Esophagus (tissue), 2 donors: Measurements from ENCODE around the gene LRRN4CL. TPM values are rescaled to one million over a fixed set of nuclear protein-coding genes. Genes with fewer than 3 reads are reported as not detected.

Experiments used
- H3K27ac ChIP-seq, 2 donors: one replicate each; pipeline ENCODE4 v1.5.1; 2013; ENCODE audit warnings: low read depth in 2 of 2, mild to moderate bottlenecking in 2 of 2, inconsistent platforms in 1 of 2, low read length in 1 of 2, moderate library complexity in 1 of 2
- H3K27me3 ChIP-seq, 2 donors: one replicate each; pipeline ENCODE4 v1.6.1; 2013; ENCODE audit warnings: low read length in 2 of 2, control low read depth in 1 of 2, mild to moderate bottlenecking in 1 of 2; ENCODE audit not compliant: insufficient read depth in 2 of 2, control insufficient read depth in 1 of 2
- H3K36me3 ChIP-seq, 2 donors: one replicate each; pipeline ENCODE4 v1.6.1; 2013; ENCODE audit warnings: low read length in 1 of 2; ENCODE audit not compliant: control insufficient read depth in 2 of 2, insufficient read depth in 2 of 2
- H3K4me1 ChIP-seq, 2 donors: one replicate each; pipeline ENCODE4 v1.6.1; 2013; ENCODE audit warnings: low read length in 1 of 2; ENCODE audit not compliant: control insufficient read depth in 2 of 2, insufficient read depth in 2 of 2
- H3K4me3 ChIP-seq, 2 donors: one replicate each; pipeline ENCODE4 v1.5.1; 2013; ENCODE audit warnings: low read length in 2 of 2, mild to moderate bottlenecking in 2 of 2, low read depth in 1 of 2, moderate library complexity in 1 of 2
- H3K9me3 ChIP-seq, 2 donors: one replicate each; pipeline ENCODE4 v1.6.1; 2013; ENCODE audit warnings: mild to moderate bottlenecking in 2 of 2, low read depth in 1 of 2, low read length in 1 of 2, moderate library complexity in 1 of 2; ENCODE audit not compliant: control insufficient read depth in 2 of 2, insufficient read depth in 1 of 2
- WGBS, 2 donors: extraction: QIAGEN DNeasy Blood & Tissue Kit; methylation state at CpG; one replicate each; pipeline ENCODE4 v1.1.7; 2013; 5-methylcytosine and 5-hydroxymethylcytosine counted together
- polyA plus RNA-seq, 2 donors: library from polyadenylated mRNA; stranded (reverse); fragments of 200-250 nt; gene quantifications; one replicate each; pipeline ENCODE4 v1.2.3, GENCODE V29; 2013
- donor health status: healthy with polysubstance abuse.
- donor health status: Bipolar disorder and iron deficiency.

The LRRN4CL gene
- polyA plus RNA-seq, 2 donors: 1.4 to 2.4 TPM

GRCh38 chr11:62725646-62726045, 36.3 kb upstream of the LRRN4CL start:
- Histone ChIP-seq H3K27me3 (no peaks in the 10 kb centered on the region), H3K27ac (peak overlapping the region in 1 of 2 donors; percentile 51), H3K4me3 (peak overlapping the region; percentile 88 to 96), H3K4me1 (no peaks in the 10 kb centered on the region), H3K9me3 (no peaks in the 10 kb centered on the region), H3K36me3 (peaks cover 14 to 16% of the 10 kb centered on the region in 2 donors)
- WGBS, 2 donors: 1% methylated on average over 7 of the region's 7 CpGs

GRCh38 chr11:62724171-62724570, 34.8 kb upstream of the LRRN4CL start:
- Histone ChIP-seq H3K4me1 (no peaks in the 10 kb centered on the region), H3K36me3 (peaks cover 17 to 28% of the 10 kb centered on the region in 2 donors), H3K4me3 (peak overlapping the region in 1 of 2 donors; percentile 88), H3K27ac (no peak overlapping the region), H3K9me3 (no peaks in the 10 kb centered on the region), H3K27me3 (no peaks in the 10 kb centered on the region)
- 27 to 28% methylated on average over 8 of the region's 8 CpGs for WGBS, 2 donors

DNA sequence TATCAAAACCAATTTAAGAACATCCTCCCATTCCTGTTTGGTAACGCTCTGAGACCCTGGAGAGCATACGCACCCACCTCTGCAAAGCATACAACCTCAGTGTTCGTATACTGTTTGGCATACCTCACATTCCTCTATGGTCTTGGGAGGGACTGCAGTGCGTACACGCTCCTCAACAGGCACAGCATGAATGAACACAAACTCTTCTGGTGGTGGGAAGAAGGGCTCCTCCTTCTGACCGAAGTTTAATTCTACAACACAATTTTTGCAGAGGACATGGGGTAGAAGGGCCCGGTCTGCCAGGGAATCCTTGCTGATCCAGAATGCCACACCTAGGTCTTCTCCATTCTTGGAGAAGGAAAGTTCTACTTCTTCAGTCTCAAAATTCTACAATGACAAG, 32.7 kb upstream of the LRRN4CL start:
- 63 to 70% methylated on average over 7 of the region's 7 CpGs for WGBS, 2 donors
- Histone ChIP-seq H3K27me3 (no peaks in the 10 kb centered on the region), H3K27ac (no peak overlapping the region), H3K4me1 (no peaks in the 10 kb centered on the region), H3K4me3 (no peak overlapping the region), H3K36me3 (peaks cover 20 to 35% of the 10 kb centered on the region in 2 donors), H3K9me3 (no peaks in the 10 kb centered on the region)

DNA sequence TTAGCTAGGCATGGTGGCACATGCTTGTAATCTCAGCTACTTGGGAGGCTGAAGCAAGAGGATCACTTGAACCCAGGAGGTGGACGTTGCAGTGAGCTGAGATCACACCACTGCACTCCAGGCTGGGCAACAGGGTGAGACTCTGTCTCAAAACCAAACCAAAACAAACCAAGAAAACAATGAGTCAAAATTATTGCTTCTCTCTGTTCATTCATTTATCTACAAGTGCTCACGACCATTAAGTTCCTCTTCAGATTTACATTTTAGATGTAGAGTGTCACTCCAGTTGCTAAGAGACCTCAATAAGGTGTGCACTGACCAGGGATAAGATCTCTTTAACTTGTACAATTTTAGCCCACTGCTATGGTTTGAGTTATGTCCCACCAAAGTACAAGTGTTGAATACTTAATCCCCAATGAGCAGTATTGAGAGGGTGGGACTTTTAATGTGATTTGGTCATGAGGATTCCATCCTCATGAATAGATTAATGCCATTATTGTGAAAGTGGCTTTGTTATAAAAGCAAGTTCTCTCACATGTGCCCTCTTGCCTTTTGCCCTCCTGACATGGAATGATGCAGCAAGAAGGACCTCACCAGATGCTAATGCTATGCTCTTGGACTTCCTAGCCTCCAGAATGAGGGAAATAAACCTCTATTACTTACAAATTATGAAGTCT, 30.1 kb upstream of the LRRN4CL start:
- Histone ChIP-seq H3K27ac (no peak overlapping the region), H3K36me3 (peaks cover 23 to 51% of the 10 kb centered on the region in 2 donors), H3K4me3 (no peak overlapping the region), H3K4me1 (peaks cover 0 to 2% of the 10 kb centered on the region in 2 donors), H3K9me3 (no peaks in the 10 kb centered on the region), H3K27me3 (no peaks in the 10 kb centered on the region)
- 74 to 77% methylated on average over 2 of the region's 2 CpGs for WGBS, 2 donors

GRCh38 chr11:62716816-62717215, 27.5 kb upstream of the LRRN4CL start:
- Histone ChIP-seq H3K4me1 (peaks cover 0 to 2% of the 10 kb centered on the region in 2 donors), H3K4me3 (no peak overlapping the region), H3K36me3 (peaks cover 17 to 45% of the 10 kb centered on the region in 2 donors), H3K27ac (peak overlapping the region; percentile 12 to 47), H3K27me3 (no peaks in the 10 kb centered on the region), H3K9me3 (no peaks in the 10 kb centered on the region)
- 60 to 79% methylated on average over 11 of the region's 11 CpGs for WGBS, 2 donors

GRCh38 chr11:62716206-62716605, 26.9 kb upstream of the LRRN4CL start:
- 82 to 85% methylated on average over 5 of the region's 5 CpGs for WGBS, 2 donors
- H3K4me1 ChIP-seq: peaks cover 0 to 2% of the 10 kb centered on the region in 2 donors

DNA sequence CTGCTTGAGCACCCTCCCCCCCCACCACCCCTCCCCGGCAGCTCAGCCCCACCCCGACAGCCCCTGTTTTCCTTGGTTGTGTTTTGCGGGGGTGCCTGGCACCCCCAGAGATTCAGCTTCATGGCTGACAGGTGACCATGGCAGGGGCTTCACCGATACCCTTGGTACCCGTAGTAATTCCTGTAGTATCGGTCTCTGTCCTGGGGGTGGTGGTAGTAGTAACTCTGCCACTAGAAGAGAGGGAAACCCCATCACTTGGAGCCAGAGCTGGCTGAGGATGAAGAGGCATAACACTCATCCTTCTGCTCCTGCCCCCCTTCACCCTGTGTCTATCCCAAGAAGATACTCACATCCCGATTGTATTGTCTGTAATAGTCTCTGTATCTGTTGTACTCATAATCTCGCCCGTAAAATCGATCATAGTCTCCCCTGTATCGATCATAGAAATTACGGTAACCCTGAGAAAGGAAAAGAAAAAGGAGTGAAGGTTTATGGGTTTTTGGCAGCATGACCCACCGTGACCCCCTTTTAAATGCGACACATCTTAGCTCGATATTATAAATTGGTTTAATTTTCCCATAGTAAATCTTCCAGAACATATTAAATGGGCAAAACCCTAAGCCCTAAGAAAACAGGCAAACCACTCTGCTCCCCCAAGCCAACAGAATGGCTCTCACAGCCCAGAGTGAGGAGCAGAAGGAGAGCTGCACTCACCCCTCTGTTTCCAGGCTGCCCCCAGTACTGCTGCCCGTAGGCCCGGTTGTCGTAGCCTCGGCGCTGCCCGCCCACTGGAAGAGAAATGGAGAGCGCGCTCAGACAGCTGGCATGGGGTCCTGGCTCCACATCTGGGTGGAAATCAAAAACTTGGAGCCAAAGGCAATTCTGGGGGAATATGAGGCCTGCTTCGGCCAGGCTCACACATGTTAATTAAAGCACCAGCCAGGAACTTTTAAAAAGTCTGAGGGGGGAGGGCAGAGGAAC, 26.1 kb upstream of the LRRN4CL start:
- Histone ChIP-seq H3K27ac (no peak overlapping the region), H3K4me3 (no peak overlapping the region), H3K27me3 (no peaks in the 10 kb centered on the region), H3K4me1 (peaks cover 0 to 2% of the 10 kb centered on the region in 2 donors), H3K9me3 (no peaks in the 10 kb centered on the region), H3K36me3 (peaks cover 14 to 44% of the 10 kb centered on the region in 2 donors)
- 88% methylated on average over 24 of the region's 24 CpGs for WGBS, 2 donors

More at GRCh38 chr11:62716206-62716605, 26.9 kb upstream of the LRRN4CL start:
- H3K36me3 ChIP-seq: peaks cover 14 to 43% of the 10 kb centered on the region in 2 donors
- no peaks in the 10 kb centered on the region for H3K27me3 ChIP-seq
- H3K27ac ChIP-seq: no peak overlapping the region
- H3K4me3 ChIP-seq: no peak overlapping the region
- no peaks in the 10 kb centered on the region for H3K9me3 ChIP-seq

GRCh38 chr11:62713343-62713742, 24.0 kb upstream of the LRRN4CL start:
- Histone ChIP-seq H3K27me3 (no peaks in the 10 kb centered on the region), H3K27ac (no peak overlapping the region), H3K4me1 (peaks cover 0 to 11% of the 10 kb centered on the region in 2 donors), H3K9me3 (no peaks in the 10 kb centered on the region), H3K36me3 (peaks cover 11 to 31% of the 10 kb centered on the region in 2 donors), H3K4me3 (no peak overlapping the region)
- WGBS, 2 donors: 59 to 79% methylated on average over 2 of the region's 2 CpGs

DNA sequence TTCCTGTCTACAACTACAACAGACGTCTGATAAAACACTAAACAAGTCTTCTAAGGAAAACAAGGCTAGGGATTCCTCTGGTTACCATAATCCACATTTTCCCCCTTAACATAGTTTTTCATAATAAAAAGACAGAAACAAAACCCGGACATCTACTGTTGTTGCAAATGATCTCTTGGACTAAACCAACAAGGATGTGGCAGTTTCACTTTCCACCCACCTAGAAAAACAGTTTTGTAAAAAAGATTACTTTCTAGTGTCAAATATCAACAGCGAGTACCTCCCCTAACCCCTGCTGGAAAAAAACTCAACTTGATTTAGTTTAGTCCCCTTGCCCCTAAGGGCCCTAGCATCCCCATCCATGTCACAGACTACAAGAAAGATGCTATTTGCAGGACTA, 23.5 kb upstream of the LRRN4CL start:
- Histone ChIP-seq H3K4me3 (no peak overlapping the region), H3K27me3 (no peaks in the 10 kb centered on the region), H3K36me3 (peaks cover 11 to 31% of the 10 kb centered on the region in 2 donors), H3K4me1 (peaks cover 0 to 11% of the 10 kb centered on the region in 2 donors), H3K9me3 (no peaks in the 10 kb centered on the region), H3K27ac (no peak overlapping the region)
- 52 to 59% methylated on average over 3 of the region's 3 CpGs for WGBS, 2 donors
